Gastroesophageal sphincter (tissue), 3 donors: ENCODE measurements around the gene GSTT2B.

Source experiments
- CTCF ChIP-seq, 4 experiments: fragments of 200-600 bp in 2 of 4; fragments of 450-650 bp in 2 of 4; sonication (generic) in 1 of 4; IDR thresholded peaks; one replicate each; pipeline ENCODE4 v1.5.1; 2017 to 2019; ENCODE audit warnings: antibody characterized with exemption in 4 of 4, mild to moderate bottlenecking in 2 of 4, moderate library complexity in 2 of 4
- POLR2A ChIP-seq, 2 donors: fragments of 450-650 bp; IDR thresholded peaks; one replicate each; pipeline ENCODE4 v1.6.1; 2017; ENCODE audit warnings: antibody characterized with exemption in 2 of 2, mild to moderate bottlenecking in 2 of 2, moderate library complexity in 1 of 2
- POLR2AphosphoS5 ChIP-seq: sonication (generic); formaldehyde crosslinking; IDR thresholded peaks from one replicate; pipeline ENCODE4 v1.6.1; 2017; ENCODE audit warnings: antibody characterized with exemption

GRCh38 chr22:24002272-24002671 lies 41.3 kb upstream of the GSTT2B start:
- TF ChIP-seq CTCF (IDR thresholded peaks at IDR 0.05) (no peak), POLR2A (IDR thresholded peaks at IDR 0.05) (no peak), POLR2AphosphoS5 (no peak)
